PC-9 (cell line): ENCODE data around the gene CTDNEP1. TPM values are rescaled to one million over a fixed set of nuclear protein-coding genes. Genes with fewer than 3 reads are reported as not detected.
"Not testable (repeated sequence)": the region's sequence is repeated elsewhere in the genome, so short reads cannot be mapped to it uniquely, and the experiment has no call there.

Experiments
- BruUV-seq: library from RNA; stranded (reverse); fragments of 400-500 nt; replicated peaks from 2 replicates; lab custom pipeline; 2021; lab: Mats Ljungman, UMichigan
- CTCF ChIA-PET: fragments of 300-600 bp; sonication (Branson Sonifier 250); formaldehyde crosslinking; loops from one replicate; lab custom pipeline; 2022; ENCODE audit warnings: antibody characterized with exemption; lab: Charles Lee
- POLR2A ChIA-PET: fragments of 300-600 bp; sonication (Branson Sonifier 250); formaldehyde crosslinking; loops from one replicate; lab custom pipeline; 2022; ENCODE audit warnings: antibody characterized with exemption; ENCODE audit not compliant: unreplicated experiment; lab: Charles Lee
- DNase-seq, 2 experiments: peaks; one replicate each; pipeline versions ENCODE4 v3.0.0 to v3.0.0-alpha.2; 2015 to 2022; ENCODE audit warnings: mixed read lengths in 1 of 2
- H2AFZ ChIP-seq: fragments of 200-600 bp; sonication (generic); 2 replicates; pipeline ENCODE4 v1.8.1; 2017; ENCODE audit warnings: antibody characterized with exemption
- H3F3A ChIP-seq: fragments of 200-600 bp; sonication (generic); 2 replicates; pipeline ENCODE4 v1.8.1; 2017; ENCODE audit warnings: antibody characterized with exemption, mild to moderate bottlenecking, low read depth; ENCODE audit not compliant: insufficient read depth
- H3K27ac ChIP-seq: fragments of 200-600 bp; sonication (generic); 2 replicates; pipeline ENCODE4 v1.6.1; 2016; ENCODE audit warnings: mixed run types
- H3K27me3 ChIP-seq: fragments of 200-600 bp; sonication (generic); 2 replicates; pipeline ENCODE4 v1.6.1; 2016; ENCODE audit warnings: low read depth, mixed run types; ENCODE audit not compliant: insufficient read depth
- H3K36me3 ChIP-seq: fragments of 200-600 bp; sonication (generic); 2 replicates; pipeline ENCODE4 v1.6.1; 2016; ENCODE audit warnings: low read depth, mixed run types
- H3K4me1 ChIP-seq: fragments of 200-600 bp; sonication (generic); replicated peaks from 2 replicates; pipeline ENCODE4 v1.6.1; 2016; ENCODE audit warnings: mixed run types; ENCODE audit not compliant: insufficient read depth
- H3K4me2 ChIP-seq: fragments of 200-600 bp; sonication (generic); 2 replicates; pipeline ENCODE4 v1.6.1; 2017; ENCODE audit warnings: mixed run types
- H3K4me3 ChIP-seq: fragments of 200-600 bp; sonication (generic); 2 replicates; pipeline ENCODE4 v1.6.1; 2016; ENCODE audit warnings: mixed run types
- H3K79me2 ChIP-seq: fragments of 200-600 bp; sonication (generic); 2 replicates; pipeline ENCODE4 v1.6.1; 2017; ENCODE audit warnings: low read depth, mixed run types
- H3K9me2 ChIP-seq: fragments of 200-600 bp; sonication (generic); 2 replicates; pipeline ENCODE4 v1.8.1; 2017; ENCODE audit warnings: mild to moderate bottlenecking; ENCODE audit not compliant: insufficient read depth
- H3K9me3 ChIP-seq: fragments of 200-600 bp; sonication (generic); 2 replicates; pipeline ENCODE4 v1.8.1; 2016; ENCODE audit warnings: low read depth; ENCODE audit not compliant: insufficient read depth
- H4K20me1 ChIP-seq: fragments of 200-600 bp; sonication (generic); 2 replicates; pipeline ENCODE4 v1.8.1; 2017; ENCODE audit not compliant: insufficient read depth
- CTCF ChIP-seq: fragments of 200-600 bp; sonication (generic); conservative IDR thresholded peaks from 2 replicates; pipeline ENCODE4 v1.6.1; 2017; ENCODE audit warnings: mixed run types, antibody characterized with exemption, mild to moderate bottlenecking, moderate library complexity
- EZH2 ChIP-seq: fragments of 200-600 bp; sonication (generic); IDR thresholded peaks from 2 replicates; pipeline ENCODE4 v1.8.0; 2017; ENCODE audit warnings: antibody characterized with exemption, low read depth
- intact Hi-C: fragments of 100-400 bp; cut with micrococcal nuclease; formaldehyde crosslinking; loops from one replicate; pipeline ENCODE4 v1.10.0; 2022; ENCODE audit not compliant: unreplicated experiment
- total RNA-seq: library from RNA; stranded (reverse); gene quantifications from 2 replicates; pipeline ENCODE4 v1.2.3, GENCODE V29; 2021

Gene CTDNEP1
- total RNA-seq, 1 experiment from 2014 or later = 203 TPM

- Histone ChIP-seq H3K9me2 (no peaks in the 10 kb centered on the region), H3K9me3 (no peaks in the 10 kb centered on the region), H3K4me3 (no peak overlapping the region; the same call in 1 of the 2 replicates), H4K20me1 (peaks cover 6% of the 10 kb centered on the region; the same call in 1 of the 2 replicates), H3K27me3 (no peaks in the 10 kb centered on the region), H3K36me3 (peaks cover 15% of the 10 kb centered on the region; the same call in 1 of the 2 replicates), H3K4me1 (peaks cover 27% of the 10 kb centered on the region), H3F3A (peaks cover 42% of the 10 kb centered on the region), H2AFZ (no peak overlapping the region), H3K27ac (no peak overlapping the region), H3K79me2 (peaks cover 64% of the 10 kb centered on the region), H3K4me2 (peak overlapping the region; percentile 90)
- intact Hi-C loops = no loop called here
- TF ChIP-seq CTCF (no peak), EZH2 (no peak)
- DNase-seq = no peak
- no TSS peak for BruUV-seq
- ChIA-PET POLR2A (interaction anchor here (0.6 kb wide), 1 partner anchor 439 kb away, joined by 4 read pairs; no protein-coding TSS in a partner anchor), CTCF (no interaction called here)
Measured at GRCh38 chr17:7249214-7249613, 2.3 kb downstream of the CTDNEP1 start.

- H3K9me3 ChIP-seq = no peaks in the 10 kb centered on the region
- H2AFZ ChIP-seq = no peak overlapping the region
- peaks cover 6% of the 10 kb centered on the region; the same call in 1 of the 2 replicates for H4K20me1 ChIP-seq
- DNase-seq = no peak
- H3K27me3 ChIP-seq = no peaks in the 10 kb centered on the region
- H3K4me3 ChIP-seq = no peak overlapping the region
- peaks cover 24% of the 10 kb centered on the region for H3K4me1 ChIP-seq
- peaks cover 60% of the 10 kb centered on the region for H3K79me2 ChIP-seq
- peaks cover 13% of the 10 kb centered on the region; the same call in 1 of the 2 replicates for H3K36me3 ChIP-seq
- TF ChIP-seq EZH2 (no peak), CTCF (no peak)
- intact Hi-C loops = no loop called here
- ChIA-PET POLR2A (no interaction called here), CTCF (no interaction called here)
- no TSS peak for BruUV-seq
- H3K4me2 ChIP-seq = 0 out of 2 replicates have a peak overlapping the region, but pooled peaks have one; percentile 90
- peaks cover 39% of the 10 kb centered on the region for H3F3A ChIP-seq
- no peaks in the 10 kb centered on the region for H3K9me2 ChIP-seq
- no peak overlapping the region for H3K27ac ChIP-seq
Measured at GRCh38 chr17:7248796-7249195, 2.7 kb downstream of the CTDNEP1 start.

GRCh38 chr17:7246779-7247178 lies 4.8 kb downstream of the CTDNEP1 start:
- H3K36me3 ChIP-seq = peaks cover 13% of the 10 kb centered on the region; the same call in 1 of the 2 replicates
- no peak for TF ChIP-seq CTCF
- no peak for TF ChIP-seq EZH2
- no peak overlapping the region for H3K4me3 ChIP-seq
- H3F3A ChIP-seq = peaks cover 42% of the 10 kb centered on the region
- no peak overlapping the region for H3K27ac ChIP-seq
- no peak overlapping the region for H2AFZ ChIP-seq
- no peaks in the 10 kb centered on the region for H3K27me3 ChIP-seq
- no peaks in the 10 kb centered on the region for H3K9me3 ChIP-seq
- BruUV-seq = no TSS peak
- no peak for DNase-seq
- ChIA-PET POLR2A (interaction anchor here (0.6 kb wide), 1 partner anchor 99 kb away, joined by 13 read pairs; no protein-coding TSS in a partner anchor), CTCF (no interaction called here)
- intact Hi-C loops = no loop called here
- H3K9me2 ChIP-seq = no peaks in the 10 kb centered on the region
- H3K4me2 ChIP-seq = no peak overlapping the region
- H3K4me1 ChIP-seq = peaks cover 22% of the 10 kb centered on the region
- H4K20me1 ChIP-seq = peaks cover 6% of the 10 kb centered on the region; the same call in 1 of the 2 replicates
- H3K79me2 ChIP-seq = peaks cover 50% of the 10 kb centered on the region

GRCh38 chr17:7243838-7244237 lies 7.7 kb downstream of the CTDNEP1 start:
- BruUV-seq, POLR2A ChIA-PET: not testable (repeated sequence)
- peaks cover 47% of the 10 kb centered on the region for H3K79me2 ChIP-seq

More at GRCh38 chr17:7243838-7244237, 7.7 kb downstream of the CTDNEP1 start:
- H3K27ac ChIP-seq, intact Hi-C loops, H3K9me2 ChIP-seq, H3K4me2 ChIP-seq, H3K4me3 ChIP-seq, H2AFZ ChIP-seq, H3K9me3 ChIP-seq, DNase-seq, H3K27me3 ChIP-seq, H4K20me1 ChIP-seq: not testable (repeated sequence)
- Histone ChIP-seq H3F3A (peaks cover 57% of the 10 kb centered on the region), H3K36me3 (peaks cover 23% of the 10 kb centered on the region; the same call in 1 of the 2 replicates), H3K4me1 (peaks cover 22% of the 10 kb centered on the region)
- CTCF ChIA-PET = interaction anchor here (0.6 kb wide), 1 partner anchor 444 kb away, joined by 4 read pairs; no protein-coding TSS in a partner anchor
